ENCODE results near the gene ADAMTS9.

Gene ADAMTS9

DNA sequence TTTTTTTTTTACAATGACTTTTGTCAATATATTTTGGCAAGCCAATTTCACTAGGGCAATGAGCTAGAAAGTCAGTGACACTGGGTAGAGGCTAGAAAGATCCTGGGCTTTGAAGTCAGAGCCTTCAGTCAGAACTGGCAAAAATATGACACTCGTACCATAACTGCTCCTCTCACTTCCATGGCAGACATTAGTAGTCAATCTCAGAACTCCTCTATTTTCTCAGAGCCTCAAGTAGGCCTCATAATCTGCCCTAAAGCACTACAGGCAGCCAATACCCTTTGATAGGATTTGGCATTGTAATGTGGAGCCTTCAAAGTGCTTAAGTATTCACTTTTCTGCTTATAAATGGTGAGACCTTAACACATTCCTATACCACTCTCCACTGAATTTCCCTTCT, 67.8 kb downstream of the ADAMTS9 start:
- DNase-seq (ENCODE audit: low spot score), result no peak

DNA sequence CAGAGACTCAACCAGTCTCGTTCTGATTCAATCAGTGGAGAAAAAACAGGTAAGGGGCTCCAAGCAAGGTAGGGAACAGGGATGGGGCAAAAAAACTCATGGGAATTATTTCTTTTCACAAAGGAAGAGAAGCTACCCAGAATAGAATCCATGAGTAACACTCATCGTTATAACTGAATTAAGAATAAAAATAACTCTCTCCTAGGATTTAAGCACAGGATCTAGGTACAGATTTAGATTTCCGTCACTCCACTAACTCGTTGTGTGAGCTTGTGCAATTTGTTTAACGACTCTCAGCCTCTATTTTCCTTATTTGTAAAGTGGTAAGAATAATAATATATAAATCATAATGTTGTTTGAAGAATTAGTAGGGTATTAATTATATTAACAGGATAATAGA, 68.6 kb downstream of the ADAMTS9 start:
- DNase-seq (ENCODE audit: low spot score), result no peak

DNA sequence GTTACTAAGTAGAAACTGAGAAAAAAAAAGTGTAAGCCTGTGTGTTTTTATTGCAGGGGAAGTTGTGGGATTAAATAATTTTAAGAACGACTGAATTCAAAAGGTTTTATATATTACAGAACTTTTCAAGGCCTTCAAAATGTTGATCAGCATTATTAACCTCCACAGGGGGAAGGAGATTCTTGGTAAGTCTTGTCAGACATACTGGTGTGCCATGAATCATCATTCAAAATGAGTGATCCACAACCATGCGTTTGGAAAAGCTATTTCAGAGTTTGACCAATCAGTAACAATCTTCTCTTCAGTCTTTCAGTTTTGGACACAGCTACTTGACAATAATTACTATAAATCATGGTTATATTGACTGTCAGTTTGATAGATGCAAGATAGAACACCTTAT, 70.2 kb downstream of the ADAMTS9 start:
- no peak for DNase-seq (ENCODE audit: low spot score)

DNA sequence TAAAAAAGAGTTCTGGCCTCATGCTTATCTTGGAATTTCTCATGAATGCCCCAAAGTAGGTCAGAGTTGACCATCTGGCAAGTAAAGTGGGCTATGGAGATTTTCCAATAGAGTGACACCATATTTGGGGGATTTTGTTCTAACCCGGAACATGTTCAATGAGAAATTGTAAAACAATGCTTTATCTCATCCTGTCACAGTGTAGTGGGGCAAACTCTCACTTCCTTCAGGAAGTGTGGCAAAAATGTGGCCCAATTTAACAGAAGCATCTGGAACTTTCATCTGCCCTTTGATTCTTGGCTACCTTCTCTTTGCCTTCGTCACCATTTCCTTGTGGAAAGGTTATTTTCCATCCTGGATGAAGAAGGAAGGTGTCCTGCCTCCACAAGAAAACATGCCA, 70.8 kb downstream of the ADAMTS9 start:
- DNase-seq (ENCODE audit: low spot score), result no peak

DNA sequence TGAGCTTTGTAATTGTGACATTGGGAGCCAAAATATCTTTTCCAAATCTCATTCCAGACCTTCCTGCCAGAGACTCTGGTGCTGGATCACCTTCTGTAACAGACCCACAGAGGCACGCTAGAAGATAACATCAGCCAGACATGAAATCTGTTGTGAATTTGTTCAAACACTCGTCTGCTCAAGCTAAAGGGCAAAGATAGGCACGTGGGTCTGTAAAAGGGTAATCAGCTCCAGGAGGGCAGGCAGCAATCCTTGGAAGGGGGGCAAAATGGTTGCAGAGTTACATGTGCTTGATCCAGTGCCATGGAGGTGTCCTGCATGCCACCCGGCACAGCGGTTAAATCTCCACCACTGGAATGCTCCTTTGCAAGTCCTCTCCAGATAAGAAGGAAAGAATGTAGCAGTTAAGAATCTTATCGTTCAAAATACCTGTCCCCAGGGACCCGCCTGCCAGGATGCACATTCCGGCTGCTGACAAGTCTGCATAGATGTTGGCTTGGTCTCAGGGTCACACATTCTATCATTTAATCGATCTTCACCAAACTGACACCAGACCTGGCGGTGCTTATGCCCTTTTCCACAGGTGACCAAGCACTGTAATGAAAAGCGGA, 74.8 kb downstream of the ADAMTS9 start:
- DNase-seq (ENCODE audit: low spot score), result no peak

DNA sequence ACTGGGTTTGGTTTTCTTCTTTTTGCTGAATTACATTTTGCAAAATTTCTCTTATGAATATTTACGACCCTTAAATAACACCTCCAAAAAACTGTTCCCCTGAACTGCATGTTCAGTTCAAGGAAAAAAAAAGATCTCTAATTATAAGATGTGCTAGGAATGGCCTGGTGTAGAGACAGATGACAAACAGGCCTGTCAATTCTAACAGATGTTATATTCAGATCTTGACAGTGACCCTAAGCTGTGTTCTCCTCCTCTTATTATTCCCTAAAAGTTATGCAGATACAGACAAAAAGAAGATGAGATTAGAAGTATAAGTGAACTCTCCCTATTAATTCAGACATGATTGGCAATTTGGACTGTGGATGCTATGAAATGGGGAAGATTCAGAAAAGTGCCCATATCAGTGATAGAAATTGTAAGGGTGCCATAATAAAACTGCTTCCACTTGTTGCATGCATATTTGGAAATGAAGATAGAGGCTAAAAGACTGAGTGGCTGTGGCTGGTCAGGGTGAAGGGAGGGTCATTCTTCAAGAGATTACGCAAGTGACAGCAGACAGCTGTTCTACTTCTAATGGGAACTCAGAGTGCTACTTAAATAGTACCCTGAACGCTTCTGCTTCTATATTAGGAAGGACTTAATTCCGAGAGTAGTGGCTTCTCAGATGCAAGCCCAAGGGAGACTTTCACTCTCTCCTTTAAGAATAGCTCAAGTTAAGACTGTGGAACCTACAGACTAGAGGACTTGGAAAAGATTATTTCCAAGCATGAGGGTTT, 75.5 kb downstream of the ADAMTS9 start:
- no peak for DNase-seq (ENCODE audit: low spot score)

DNA sequence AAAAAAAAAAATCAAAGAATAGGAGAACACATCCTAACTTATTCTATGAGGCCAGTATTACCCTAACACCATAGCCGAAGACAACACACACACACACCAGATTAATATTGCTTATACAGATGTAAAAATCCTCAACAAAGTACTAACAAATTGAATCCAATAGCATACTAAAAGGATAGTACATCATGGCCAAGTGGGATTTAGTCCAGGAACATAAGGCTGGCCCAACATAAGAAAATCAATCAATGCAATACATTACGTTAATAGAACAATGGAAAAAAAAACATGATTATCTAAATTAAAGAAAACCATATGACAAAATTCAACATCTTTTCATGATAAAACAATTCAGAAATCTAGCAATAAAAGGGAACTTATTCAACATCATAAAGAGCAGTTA, 79.1 kb downstream of the ADAMTS9 start:
- no peak for DNase-seq (ENCODE audit: low spot score)

DNA sequence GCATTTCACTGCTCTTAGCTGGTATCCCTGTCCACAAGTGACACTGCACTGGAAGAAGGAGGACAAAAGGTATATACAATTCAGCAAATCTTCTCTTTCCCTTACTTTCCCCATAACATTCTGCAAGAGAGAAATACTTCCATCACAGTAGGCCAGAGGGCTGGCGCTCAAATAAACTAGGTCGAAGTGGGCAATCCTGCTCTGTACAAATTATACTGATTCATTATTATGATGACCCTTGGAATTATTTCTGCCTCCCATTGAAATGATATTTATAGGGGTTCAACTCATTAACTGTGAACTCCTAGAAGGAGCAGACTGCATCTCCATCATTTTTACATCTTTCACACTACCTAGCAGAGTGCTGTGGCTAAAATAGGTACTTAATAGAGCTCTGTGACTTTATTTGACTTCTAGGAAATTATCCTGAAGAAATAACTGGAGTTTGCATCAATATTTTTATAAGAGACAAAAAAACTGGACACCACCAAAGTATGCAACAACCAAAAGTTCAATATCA, 80.7 kb downstream of the ADAMTS9 start:
- DNase-seq (ENCODE audit: low spot score), result no peak

DNA sequence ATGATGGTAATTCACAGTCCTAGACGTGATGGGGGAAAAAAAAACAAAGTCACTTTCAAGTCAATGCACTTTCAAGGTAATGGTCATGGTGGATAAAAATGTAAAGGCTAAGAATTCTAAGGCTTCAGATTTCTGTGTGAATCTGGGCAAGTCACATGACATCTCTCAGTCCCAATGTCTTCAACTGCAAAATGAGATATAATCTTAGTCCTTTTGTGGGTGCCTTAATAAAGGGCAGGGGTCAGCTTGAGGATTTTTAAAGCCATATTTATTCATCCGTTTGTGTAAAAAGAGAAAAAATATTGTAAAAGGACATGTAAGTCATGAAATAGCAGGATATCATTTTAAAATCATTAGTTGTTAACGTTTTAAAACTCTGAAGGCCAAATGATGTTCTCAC, 83.5 kb downstream of the ADAMTS9 start:
- DNase-seq (ENCODE audit: low spot score), result no peak

DNA sequence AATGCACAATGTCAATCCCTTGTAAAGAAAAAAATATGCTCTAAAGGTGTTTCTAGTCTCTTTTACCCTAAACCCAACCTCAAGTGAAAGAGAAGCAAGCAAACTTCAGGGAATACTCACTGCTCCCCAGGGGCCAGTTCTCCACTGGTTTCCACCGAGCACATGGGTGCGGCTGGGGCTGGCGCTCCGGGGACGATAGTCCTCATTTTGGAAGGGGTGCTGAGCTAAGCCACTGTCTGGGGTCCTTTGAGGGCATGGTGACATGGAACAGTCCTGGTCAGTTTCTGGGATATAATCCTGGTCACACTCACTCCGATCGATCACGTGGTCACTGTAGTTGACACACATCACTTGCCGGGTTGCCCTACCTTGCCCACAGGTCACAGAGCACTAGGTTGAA, 86.0 kb downstream of the ADAMTS9 start:
- DNase-seq (ENCODE audit: low spot score), result no peak

DNA sequence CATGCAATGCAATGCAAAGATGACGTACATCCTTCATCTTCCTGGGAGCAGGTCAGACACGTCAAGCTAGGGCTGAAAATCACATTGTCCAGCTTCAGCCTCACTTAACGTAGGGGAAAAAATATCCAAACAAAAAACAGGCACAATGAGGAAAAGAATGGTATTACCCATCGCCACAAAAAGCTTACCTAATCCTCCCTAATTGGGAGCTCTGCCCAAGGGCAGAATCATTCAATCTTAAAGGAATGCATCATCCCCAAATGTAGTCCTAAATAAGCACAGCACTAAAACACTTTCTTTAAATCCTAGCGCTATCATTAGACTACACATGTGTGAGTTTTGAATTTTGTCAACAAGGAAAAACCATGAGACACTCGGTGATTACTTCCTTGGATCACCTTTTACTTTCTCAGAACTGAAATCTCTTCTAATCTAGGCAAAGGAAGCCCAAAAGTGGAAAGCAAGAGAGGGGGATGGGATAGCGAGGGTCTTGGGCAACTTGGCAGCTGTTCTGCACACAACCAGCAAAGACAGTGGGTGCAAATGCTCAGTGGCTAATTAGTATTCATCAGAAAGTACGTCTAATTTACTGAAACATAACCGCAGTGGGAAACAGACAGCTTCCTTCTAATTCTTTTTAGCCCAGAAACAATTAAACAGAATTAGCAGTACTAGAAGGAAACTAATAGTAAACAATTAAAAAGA, 87.4 kb downstream of the ADAMTS9 start:
- no peak for DNase-seq (ENCODE audit: low spot score)

DNA sequence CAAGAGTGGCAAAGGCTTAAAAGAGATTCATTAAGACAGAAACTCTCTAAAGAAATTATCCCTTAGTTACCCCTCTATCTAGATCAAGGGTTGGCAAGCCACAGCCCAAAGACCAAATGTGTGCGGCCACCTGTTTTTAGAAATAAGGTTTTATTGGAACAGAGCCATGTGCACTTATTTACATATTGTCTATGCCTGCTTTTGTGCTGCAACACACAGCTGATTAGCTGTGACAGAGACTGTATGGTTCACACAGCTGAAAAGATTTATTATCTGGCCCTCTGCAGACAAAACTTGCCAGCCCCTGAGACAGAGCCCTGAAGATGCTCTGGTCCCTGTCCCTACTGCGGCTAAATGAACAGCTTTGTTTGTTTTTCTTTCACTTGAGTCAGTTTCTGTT, 88.1 kb downstream of the ADAMTS9 start:
- DNase-seq (ENCODE audit: low spot score), result no peak

DNA sequence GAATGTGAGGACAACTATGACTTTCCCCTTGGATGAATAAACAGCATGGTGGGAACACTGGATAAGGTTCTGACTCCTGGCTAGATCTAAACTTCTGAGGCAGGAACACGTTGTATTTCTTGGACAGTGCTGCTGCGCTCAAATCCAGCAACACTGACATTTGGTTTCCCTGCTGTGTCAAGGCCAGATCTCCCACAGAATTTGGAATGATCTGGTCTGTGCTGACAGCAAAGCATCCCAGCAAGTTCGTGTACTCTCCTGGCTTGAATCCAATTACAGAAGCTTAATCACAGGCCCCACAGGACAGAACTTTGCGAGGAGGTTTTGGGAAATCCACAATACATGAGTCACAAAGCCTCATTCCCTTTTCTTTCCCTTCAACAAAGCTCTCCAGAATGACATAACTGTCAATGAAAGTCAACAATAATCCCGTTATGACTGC, 92.5 kb downstream of the ADAMTS9 start:
- DNase-seq (ENCODE audit: low spot score), result no peak

DNA sequence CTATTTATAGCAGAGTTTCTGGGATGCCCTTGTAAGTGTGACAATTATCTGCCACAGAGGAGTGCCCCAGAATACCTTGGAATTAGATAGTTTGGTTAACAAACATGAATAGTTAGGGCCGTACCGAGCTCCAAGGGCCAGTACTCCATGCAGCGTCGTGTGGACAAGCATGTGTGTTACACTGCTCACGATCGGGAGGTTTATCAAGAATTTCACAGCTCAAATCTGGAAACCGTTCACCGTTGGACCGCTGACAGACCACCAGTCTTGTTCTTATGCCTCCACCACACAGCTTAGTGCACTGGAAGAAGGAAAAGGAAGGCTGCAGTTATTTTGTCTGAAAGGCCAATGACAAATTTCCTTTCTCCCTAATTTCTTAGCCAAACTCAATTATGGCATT, 93.7 kb downstream of the ADAMTS9 start:
- no peak for DNase-seq (ENCODE audit: low spot score)

DNA sequence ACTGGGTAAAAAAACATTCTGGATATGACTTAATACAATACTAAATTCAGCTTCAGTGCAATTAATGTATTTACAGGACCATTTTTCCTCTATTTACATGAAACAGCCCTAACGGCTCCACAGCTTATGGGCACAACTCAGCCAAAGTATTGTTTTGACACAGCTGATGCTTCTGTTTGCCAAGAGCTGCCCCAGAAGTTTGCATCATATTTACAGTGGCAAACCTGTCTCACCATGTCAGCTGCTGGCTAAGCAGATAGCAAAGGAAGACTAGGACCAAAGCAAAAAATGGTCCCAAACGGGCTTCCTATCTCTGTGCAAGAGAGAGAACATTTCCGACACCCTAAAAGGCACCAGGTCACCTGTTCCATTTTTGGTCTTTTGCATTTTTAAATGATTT, 94.5 kb downstream of the ADAMTS9 start:
- DNase-seq (ENCODE audit: low spot score), result no peak

DNA sequence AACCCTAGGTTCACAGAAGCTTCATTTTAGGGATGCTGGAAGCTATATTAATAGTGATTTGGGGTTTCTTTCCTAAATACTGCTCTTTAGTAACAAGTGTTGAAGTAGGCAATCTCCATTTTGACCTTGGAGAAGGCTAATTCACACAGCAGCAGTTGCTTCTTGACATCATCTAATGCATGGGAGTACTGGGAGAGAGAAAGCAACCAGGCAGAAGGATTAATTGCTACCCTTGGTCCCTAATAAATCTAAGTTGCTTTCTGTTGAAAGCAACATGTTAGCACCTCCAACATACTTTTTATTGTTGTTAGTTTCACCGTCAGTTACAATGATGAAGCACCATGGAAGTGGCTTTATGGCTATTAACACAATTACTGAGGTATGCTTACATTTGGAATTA, 96.2 kb downstream of the ADAMTS9 start:
- DNase-seq (ENCODE audit: low spot score), result no peak

DNA sequence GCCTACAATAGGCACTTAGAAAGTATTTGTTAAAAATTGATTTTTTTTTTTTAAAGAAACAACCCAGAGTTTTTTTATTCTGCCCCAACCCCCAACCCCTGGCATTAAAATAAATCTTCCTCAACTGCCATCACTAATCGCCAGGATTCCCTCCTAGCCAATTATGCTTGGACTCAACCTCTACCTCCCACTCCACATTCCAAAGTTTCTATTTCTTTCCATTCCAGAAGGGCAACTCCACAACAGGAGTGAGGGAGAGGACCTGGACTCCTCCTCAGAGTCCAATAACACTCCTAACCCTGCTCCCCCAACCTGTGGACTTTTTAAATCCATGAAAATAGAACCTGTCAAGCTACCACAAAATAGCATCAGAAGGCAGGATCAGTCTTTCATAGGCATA, 99.4 kb downstream of the ADAMTS9 start:
- DNase-seq (ENCODE audit: low spot score), result no peak

DNA sequence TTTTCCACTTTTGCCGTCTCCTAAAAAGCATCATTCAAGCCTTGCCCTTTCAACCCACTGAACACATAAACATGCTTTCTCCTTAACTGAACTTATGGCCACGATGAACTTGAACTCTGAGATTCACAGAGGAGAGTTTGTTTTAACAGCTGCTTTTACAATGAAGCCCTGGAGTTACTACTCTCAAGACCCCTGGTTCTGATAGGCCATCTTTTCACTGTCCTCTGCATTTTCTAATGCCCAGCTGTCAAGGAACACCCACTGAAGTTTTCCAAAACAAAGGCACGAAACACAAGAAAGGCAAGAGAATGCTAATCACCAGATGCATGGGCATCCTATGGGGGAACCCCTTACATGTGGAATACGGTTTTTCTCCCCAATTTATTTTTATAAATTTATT, 100.8 kb downstream of the ADAMTS9 start:
- DNase-seq (ENCODE audit: low spot score), result no peak

DNA sequence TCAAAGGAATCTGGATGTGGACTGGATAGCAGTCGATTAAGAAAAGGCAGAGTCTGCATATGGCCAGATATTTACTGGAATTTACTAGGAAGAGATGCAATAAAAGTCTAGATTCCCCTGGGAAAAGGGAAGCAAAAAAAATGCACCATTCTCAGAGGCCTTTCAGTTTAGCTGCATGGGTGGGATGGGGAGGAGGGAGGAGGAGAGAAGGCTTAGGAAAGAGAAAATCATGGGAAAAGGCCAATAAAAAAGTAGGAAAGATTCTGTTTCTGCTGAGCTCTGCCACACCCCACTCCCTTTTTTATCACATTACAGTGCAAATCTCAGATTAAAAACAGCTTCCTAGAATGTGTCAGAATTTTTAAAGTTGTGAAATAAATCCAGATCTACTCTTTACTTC, 103.6 kb downstream of the ADAMTS9 start:
- DNase-seq (ENCODE audit: low spot score), result no peak

DNA sequence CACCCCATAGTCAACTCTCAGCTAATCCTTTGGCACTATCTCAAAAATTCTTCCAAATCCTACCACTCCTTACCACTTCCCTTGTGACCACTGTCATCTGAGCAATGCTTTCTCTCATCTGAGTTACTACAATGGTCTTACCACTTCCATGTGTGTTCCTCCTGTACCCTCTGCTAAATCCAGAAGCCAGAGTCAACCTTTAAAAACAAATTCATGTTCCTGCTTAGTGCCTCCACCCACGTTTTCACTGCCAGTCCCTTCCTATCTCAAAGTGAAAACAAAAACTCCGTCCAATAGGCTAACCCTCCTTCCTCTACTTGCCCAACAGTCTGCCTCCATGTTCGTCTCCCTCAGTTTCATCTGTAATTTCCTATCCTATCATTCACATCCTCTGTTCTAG, 109.0 kb downstream of the ADAMTS9 start:
- DNase-seq (ENCODE audit: low spot score), result no peak

DNA sequence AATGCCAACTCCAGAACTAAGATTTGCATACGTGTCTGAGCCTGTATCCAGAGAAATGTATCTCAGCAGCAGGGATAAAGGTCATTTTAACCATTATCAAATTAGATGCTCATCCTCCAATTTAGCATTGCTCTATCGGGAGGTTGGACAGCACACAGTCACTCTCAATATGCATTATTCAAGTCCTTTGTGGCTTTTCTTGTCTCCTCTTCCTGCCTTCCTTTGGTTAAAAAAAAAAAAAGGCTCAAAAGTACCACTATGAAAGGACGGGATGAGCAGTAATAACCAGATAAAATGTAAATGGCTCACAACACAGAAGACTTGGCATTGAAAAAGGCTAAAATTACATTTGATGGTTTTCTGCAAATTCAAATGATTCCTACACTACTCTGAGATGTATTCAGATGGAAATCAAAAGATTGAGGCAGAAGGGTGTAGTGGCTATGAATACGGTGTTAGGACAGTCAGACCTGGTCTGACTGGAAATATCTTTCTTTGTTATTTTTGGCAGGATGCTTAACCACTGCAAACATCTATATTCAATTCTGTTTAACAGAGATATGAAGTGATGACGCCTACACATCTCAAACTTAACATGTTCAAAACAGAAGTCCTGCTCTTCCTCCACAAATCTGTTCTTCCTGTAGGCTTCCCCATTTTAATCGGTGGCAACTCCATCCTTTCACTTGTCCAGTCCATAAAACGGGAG, 109.6 kb downstream of the ADAMTS9 start:
- DNase-seq (ENCODE audit: low spot score), result no peak

DNA sequence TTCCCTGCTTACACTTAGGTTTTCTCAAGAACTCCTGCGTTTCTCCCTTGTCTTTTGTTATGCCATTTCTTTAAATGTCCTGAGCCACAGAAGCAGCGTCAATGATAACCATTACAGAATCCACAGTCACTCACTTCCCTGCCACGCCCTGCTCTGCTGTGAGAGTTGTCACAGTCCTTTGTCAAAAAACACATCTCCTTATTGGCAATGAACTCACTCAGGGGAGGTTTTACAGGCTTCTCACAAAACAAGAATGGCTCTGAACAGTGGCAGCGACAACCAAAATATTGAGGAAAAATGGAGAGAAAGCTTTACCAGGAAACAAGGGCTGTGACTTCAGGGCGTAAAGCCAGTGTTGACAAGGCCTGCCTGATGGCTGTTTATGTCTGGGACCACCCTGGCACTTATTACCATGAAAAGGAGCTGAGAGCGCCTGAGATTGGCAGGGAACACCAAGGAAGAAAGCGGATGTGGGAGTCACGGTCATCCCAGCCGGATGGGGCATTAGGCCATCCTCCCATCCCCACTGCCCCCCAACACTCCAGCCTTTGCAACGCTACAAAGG, 111.5 kb downstream of the ADAMTS9 start:
- no peak for DNase-seq (ENCODE audit: low spot score)

All from HuH-7.5 (cell line).